Measurements from ENCODE around the gene GEMIN8.

The GEMIN8 gene

DNA sequence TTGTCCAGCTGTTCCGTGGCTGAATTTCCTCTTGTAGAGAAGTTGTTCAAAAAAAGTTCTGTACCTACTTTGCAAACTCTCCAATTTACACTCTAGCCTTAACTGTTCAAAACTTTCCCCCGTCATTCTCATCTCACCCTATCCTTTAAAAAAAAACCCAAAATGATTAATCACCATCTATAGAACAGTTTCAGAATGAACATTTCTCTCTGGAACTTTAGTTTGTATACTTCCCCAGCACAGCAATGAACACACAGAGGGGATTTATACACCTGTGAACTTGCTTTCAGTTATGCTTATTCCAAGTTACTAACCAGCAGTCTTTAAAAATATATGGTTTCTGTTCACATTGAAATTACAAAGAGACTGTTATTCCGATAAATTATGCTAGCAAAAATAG lies 1.2 kb downstream of the GEMIN8 start:
- H3K4me1 ChIP-seq (ENCODE audit: insufficient read depth, low read length) = peaks cover 46% of the 10 kb centered on the region
- H4K20me1 ChIP-seq (ENCODE audit: insufficient read depth, low read length) = no peaks in the 10 kb centered on the region
- TF ChIP-seq EZH2 (IDR thresholded peaks at IDR 0.05; ENCODE audit: borderline replicate concordance, low read depth, low read length, severe bottlenecking) = no peak
- TF ChIP-seq, protein P1, sequence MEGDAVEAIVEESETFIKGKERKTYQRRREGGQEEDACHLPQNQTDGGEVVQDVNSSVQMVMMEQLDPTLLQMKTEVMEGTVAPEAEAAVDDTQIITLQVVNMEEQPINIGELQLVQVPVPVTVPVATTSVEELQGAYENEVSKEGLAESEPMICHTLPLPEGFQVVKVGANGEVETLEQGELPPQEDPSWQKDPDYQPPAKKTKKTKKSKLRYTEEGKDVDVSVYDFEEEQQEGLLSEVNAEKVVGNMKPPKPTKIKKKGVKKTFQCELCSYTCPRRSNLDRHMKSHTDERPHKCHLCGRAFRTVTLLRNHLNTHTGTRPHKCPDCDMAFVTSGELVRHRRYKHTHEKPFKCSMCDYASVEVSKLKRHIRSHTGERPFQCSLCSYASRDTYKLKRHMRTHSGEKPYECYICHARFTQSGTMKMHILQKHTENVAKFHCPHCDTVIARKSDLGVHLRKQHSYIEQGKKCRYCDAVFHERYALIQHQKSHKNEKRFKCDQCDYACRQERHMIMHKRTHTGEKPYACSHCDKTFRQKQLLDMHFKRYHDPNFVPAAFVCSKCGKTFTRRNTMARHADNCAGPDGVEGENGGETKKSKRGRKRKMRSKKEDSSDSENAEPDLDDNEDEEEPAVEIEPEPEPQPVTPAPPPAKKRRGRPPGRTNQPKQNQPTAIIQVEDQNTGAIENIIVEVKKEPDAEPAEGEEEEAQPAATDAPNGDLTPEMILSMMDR (IDR thresholded peaks at IDR 0.05; ENCODE audit: borderline replicate concordance, extremely low read depth, low read length, poor library complexity, severe bottlenecking) = no peak
- no peaks in the 10 kb centered on the region for H3K9me3 ChIP-seq (ENCODE audit: insufficient read depth, low read length, severe bottlenecking)
- ATAC-seq (ENCODE audit: insufficient read depth, low read depth) (no peak), DNase-seq (no peak)
- H3K9ac ChIP-seq (ENCODE audit: low read depth, low read length) = peak overlapping the region; percentile 71
- H3K4me3 ChIP-seq (ENCODE audit: low read depth in 1 of 2, low read length in 2 of 2) = peak overlapping the region in 1 of 2 experiments; percentile 73; a peak in 1 of 4 replicates
- peaks cover 37% of the 10 kb centered on the region for H3K79me2 ChIP-seq (ENCODE audit: insufficient read depth, low read length)
- H3K36me3 ChIP-seq (ENCODE audit: insufficient read depth, low read length) = no peaks in the 10 kb centered on the region
- H3K27me3 ChIP-seq (ENCODE audit: insufficient read depth, low read length, poor library complexity) = no peaks in the 10 kb centered on the region
- H3K27ac ChIP-seq (ENCODE audit: low read length) = no peak overlapping the region
- H3K4me2 ChIP-seq (ENCODE audit: insufficient read depth, low read length) = peak overlapping the region; percentile 67
- no peak overlapping the region for H2AFZ ChIP-seq (ENCODE audit: low read depth, low read length)

DNA sequence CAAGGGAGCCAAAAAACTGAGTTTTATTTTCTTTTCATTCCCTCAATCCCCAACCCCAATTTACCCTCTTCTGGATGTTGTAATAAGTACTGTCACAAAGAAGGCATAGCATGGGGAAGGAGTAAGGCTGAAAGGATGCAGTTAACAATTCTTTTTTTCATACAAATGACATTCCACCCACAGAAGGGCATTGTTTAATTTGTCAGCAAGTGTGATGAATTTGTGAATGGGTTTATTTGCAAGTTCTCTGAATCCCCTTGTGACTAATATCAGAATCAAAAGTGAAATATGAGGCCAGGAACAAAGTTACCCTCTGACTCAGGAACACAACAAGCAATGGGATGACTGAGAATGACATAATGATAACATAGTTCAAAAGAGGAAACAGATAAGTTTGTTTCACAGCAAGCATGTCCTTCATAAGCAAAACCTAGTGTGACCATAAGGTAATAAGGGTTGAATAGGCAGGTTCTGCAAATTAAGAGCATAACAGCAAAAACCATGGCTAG lies 2.1 kb downstream of the GEMIN8 start:
- ATAC-seq (ENCODE audit: insufficient read depth, low read depth) (no peak), DNase-seq (no peak)
- Histone ChIP-seq H3K36me3 (ENCODE audit: insufficient read depth, low read length) (no peaks in the 10 kb centered on the region), H2AFZ (ENCODE audit: low read depth, low read length) (no peak overlapping the region), H3K9ac (ENCODE audit: low read depth, low read length) (no peak overlapping the region), H4K20me1 (ENCODE audit: insufficient read depth, low read length) (no peaks in the 10 kb centered on the region), H3K4me1 (ENCODE audit: insufficient read depth, low read length) (peaks cover 43% of the 10 kb centered on the region), H3K27ac (ENCODE audit: low read length) (no peak overlapping the region), H3K9me3 (ENCODE audit: insufficient read depth, low read length, severe bottlenecking) (no peaks in the 10 kb centered on the region), H3K4me2 (ENCODE audit: insufficient read depth, low read length) (peak overlapping the region; percentile 67; the same call in 1 of the 2 replicates), H3K4me3 (ENCODE audit: low read depth in 1 of 2, low read length in 2 of 2) (no peak overlapping the region; a peak in 1 of 4 replicates), H3K79me2 (ENCODE audit: insufficient read depth, low read length) (peaks cover 37% of the 10 kb centered on the region), H3K27me3 (ENCODE audit: insufficient read depth, low read length, poor library complexity) (no peaks in the 10 kb centered on the region)
- no peak for TF ChIP-seq EZH2 (IDR thresholded peaks at IDR 0.05; ENCODE audit: borderline replicate concordance, low read depth, low read length, severe bottlenecking)
- TF ChIP-seq, protein P1 (IDR thresholded peaks at IDR 0.05; ENCODE audit: borderline replicate concordance, extremely low read depth, low read length, poor library complexity, severe bottlenecking) = no peak

DNA sequence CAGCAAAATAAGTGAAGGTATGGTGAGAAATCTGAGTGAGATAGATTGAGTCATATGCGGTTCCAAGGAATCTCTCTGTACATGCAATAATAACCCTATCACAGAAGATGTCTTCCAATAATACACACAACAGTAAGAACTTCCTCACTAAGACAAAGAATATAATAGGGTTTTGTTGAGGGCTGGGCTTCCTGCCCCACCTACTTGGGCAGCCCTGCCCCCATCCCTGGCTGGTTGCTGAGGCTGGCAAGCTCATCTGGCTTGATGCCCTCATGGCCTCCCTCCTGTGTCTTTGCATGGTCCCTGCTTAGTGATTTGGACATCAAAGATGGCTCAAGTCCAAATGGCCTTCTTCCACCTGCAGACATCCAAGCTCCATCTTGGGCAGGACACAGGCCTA lies 2.7 kb downstream of the GEMIN8 start:
- peak; percentile 8 for DNase-seq

More for the DNA sequence above, 2.7 kb downstream of the GEMIN8 start:
- Histone ChIP-seq H3K9me3 (ENCODE audit: insufficient read depth, low read length, severe bottlenecking) (no peaks in the 10 kb centered on the region), H3K36me3 (ENCODE audit: insufficient read depth, low read length) (no peaks in the 10 kb centered on the region; the same call in 1 of the 2 replicates), H3K4me3 (ENCODE audit: low read depth in 1 of 2, low read length in 2 of 2) (no peak overlapping the region), H3K27me3 (ENCODE audit: insufficient read depth, low read length, poor library complexity) (no peaks in the 10 kb centered on the region), H3K4me1 (ENCODE audit: insufficient read depth, low read length) (peaks cover 38% of the 10 kb centered on the region), H3K4me2 (ENCODE audit: insufficient read depth, low read length) (peak overlapping the region; percentile 41; the same call in 1 of the 2 replicates), H3K9ac (ENCODE audit: low read depth, low read length) (no peak overlapping the region), H3K27ac (ENCODE audit: low read length) (no peak overlapping the region), H4K20me1 (ENCODE audit: insufficient read depth, low read length) (no peaks in the 10 kb centered on the region), H2AFZ (ENCODE audit: low read depth, low read length) (no peak overlapping the region), H3K79me2 (ENCODE audit: insufficient read depth, low read length) (peaks cover 39% of the 10 kb centered on the region)
- no peak for ATAC-seq (ENCODE audit: insufficient read depth, low read depth)
- TF ChIP-seq, protein P1 (IDR thresholded peaks at IDR 0.05; ENCODE audit: borderline replicate concordance, extremely low read depth, low read length, poor library complexity, severe bottlenecking) = no peak
- no peak for TF ChIP-seq EZH2 (IDR thresholded peaks at IDR 0.05; ENCODE audit: borderline replicate concordance, low read depth, low read length, severe bottlenecking)
